Natural killer cell (primary cell): ENCODE measurements around the gene TRIM39. TPM values are rescaled to one million over a fixed set of nuclear protein-coding genes. Genes with fewer than 3 reads are reported as not detected.

Experiments used
- ATAC-seq, 3 donors: fragments of 150-1000 bp in 2 of 3; fragments of 200-7000 bp in 1 of 3; cut with Tn5 transposase; 1 replicate in 1 of 3; 2 replicates in 2 of 3; pipeline ENCODE4 v1.10.0; 2021; ENCODE audit warnings: mild to moderate bottlenecking in 2 of 3, moderate library complexity in 2 of 3
- DNase-seq, 2 donors: peaks; one replicate each; pipeline versions ENCODE4 v3.0.0 to v3.0.0-alpha.2; 2013 to 2021; ENCODE audit warnings: mixed read lengths in 1 of 2
- H3K27ac ChIP-seq: one replicate; pipeline ENCODE4 v1.5.1; 2013; ENCODE audit warnings: mild to moderate bottlenecking, low read length
- H3K27me3 ChIP-seq: one replicate; pipeline ENCODE4 v1.6.1; 2013; ENCODE audit warnings: low read length; ENCODE audit not compliant: control insufficient read depth, insufficient read depth
- H3K36me3 ChIP-seq: one replicate; pipeline ENCODE4 v1.6.1; 2013; ENCODE audit warnings: low read length; ENCODE audit not compliant: control insufficient read depth, insufficient read depth
- H3K4me1 ChIP-seq: one replicate; pipeline ENCODE4 v1.6.1; 2013; ENCODE audit warnings: low read length; ENCODE audit not compliant: control insufficient read depth, insufficient read depth
- H3K4me3 ChIP-seq: one replicate; pipeline ENCODE4 v1.5.1; 2013; ENCODE audit warnings: low read length
- H3K9me3 ChIP-seq: one replicate; pipeline ENCODE4 v1.6.1; 2013; ENCODE audit warnings: low read length; ENCODE audit not compliant: control insufficient read depth, insufficient read depth
- H3K27ac Mint-ChIP-seq, 2 donors: one replicate each; pipeline ENCODE4 v1.8.0; 2022; ENCODE audit warnings: mild to moderate bottlenecking in 2 of 2, mixed read lengths in 2 of 2, moderate library complexity in 1 of 2
- H3K27me3 Mint-ChIP-seq, 2 donors: one replicate each; pipeline ENCODE4 v1.8.0; 2022; ENCODE audit warnings: low read depth in 2 of 2, mixed read lengths in 2 of 2
- H3K36me3 Mint-ChIP-seq: one replicate; pipeline ENCODE4 v1.8.0; 2022; ENCODE audit warnings: mixed read lengths
- H3K4me1 Mint-ChIP-seq, 2 donors: one replicate each; pipeline ENCODE4 v1.8.0; 2022; ENCODE audit warnings: mixed read lengths in 2 of 2
- H3K4me3 Mint-ChIP-seq: one replicate; pipeline ENCODE4 v1.8.0; 2022; ENCODE audit warnings: mild to moderate bottlenecking, moderate library complexity, mixed read lengths
- H3K9me3 Mint-ChIP-seq, 2 donors: one replicate each; pipeline ENCODE4 v1.8.0; 2022; ENCODE audit warnings: mixed read lengths in 2 of 2
- CTCF ChIP-seq: fragments of 200-600 bp; IDR thresholded peaks from one replicate; pipeline ENCODE4 v1.8.0; 2022; ENCODE audit warnings: antibody characterized with exemption
- WGBS: methylation state at CpG from one replicate; pipeline ENCODE4 v1.1.7; 2013; ENCODE audit warnings: missing lambda C conversion rate; ENCODE audit not compliant: insufficient coverage; 5-methylcytosine and 5-hydroxymethylcytosine counted together
- intact Hi-C: fragments of 100-400 bp; cut with micrococcal nuclease; formaldehyde crosslinking; loops from one replicate; pipeline ENCODE4 v1.14.2; 2022
- total RNA-seq, 4 donors: library from RNA; stranded (reverse); fragments of 120-200 nt in 1 of 4; gene quantifications; one replicate each; pipeline versions ENCODE4 v1.2.3 to v1.2.4, GENCODE V29; 2013 to 2022

Gene TRIM39
- total RNA-seq, 3 donors from 2014 or later (not counting 1 experiment from before 2014, with no cell fraction given): 32.1 to 40.1 (median 38.5) TPM

GRCh38 chr6:30380464-30380863 lies 53.7 kb downstream of the TRIM39 start:
- no peaks in the 10 kb centered on the region for H3K9me3 Mint-ChIP-seq

GRCh38 chr6:30386166-30386565 lies 59.4 kb downstream of the TRIM39 start:
- no peaks in the 10 kb centered on the region for H3K4me1 Mint-ChIP-seq

More at GRCh38 chr6:30380464-30380863, 53.7 kb downstream of the TRIM39 start:
- H3K4me3 ChIP-seq: no peak overlapping the region
- WGBS: 36% methylated on average over 3 of the region's 5 CpGs
- Mint-ChIP-seq H3K4me3 (no peak overlapping the region), H3K27ac (no peak overlapping the region), H3K36me3 (no peaks in the 10 kb centered on the region), H3K4me1 (no peaks in the 10 kb centered on the region), H3K27me3 (peaks cover 48 to 85% of the 10 kb centered on the region in 2 donors)
- DNase-seq: no peak
- no peak for TF ChIP-seq CTCF
- no peaks in the 10 kb centered on the region for H3K9me3 ChIP-seq
- no peaks in the 10 kb centered on the region for H3K36me3 ChIP-seq
- ATAC-seq: no peak
- no peak overlapping the region for H3K27ac ChIP-seq
- intact Hi-C loops: no loop called here
- H3K4me1 ChIP-seq: no peaks in the 10 kb centered on the region
- H3K27me3 ChIP-seq: peaks cover 27% of the 10 kb centered on the region

GRCh38 chr6:30391240-30391639 lies 64.5 kb downstream of the TRIM39 start:
- Histone ChIP-seq H3K27ac (no peak overlapping the region), H3K27me3 (peaks cover 14% of the 10 kb centered on the region), H3K4me1 (no peaks in the 10 kb centered on the region), H3K36me3 (no peaks in the 10 kb centered on the region), H3K9me3 (no peaks in the 10 kb centered on the region), H3K4me3 (no peak overlapping the region)
- TF ChIP-seq CTCF: no peak
- ATAC-seq (no peak), DNase-seq (no peak)
- Mint-ChIP-seq H3K9me3 (no peaks in the 10 kb centered on the region), H3K27me3 (peaks cover 45 to 81% of the 10 kb centered on the region in 2 donors), H3K4me1 (no peaks in the 10 kb centered on the region), H3K36me3 (no peaks in the 10 kb centered on the region), H3K27ac (no peak overlapping the region), H3K4me3 (no peak overlapping the region)
- intact Hi-C loops: no loop called here
- 42% methylated on average over 3 of the region's 3 CpGs for WGBS

More at GRCh38 chr6:30386166-30386565, 59.4 kb downstream of the TRIM39 start:
- no peak for TF ChIP-seq CTCF
- H3K9me3 Mint-ChIP-seq: no peaks in the 10 kb centered on the region
- no peak overlapping the region for H3K4me3 Mint-ChIP-seq
- Histone ChIP-seq H3K4me1 (no peaks in the 10 kb centered on the region), H3K9me3 (no peaks in the 10 kb centered on the region), H3K4me3 (no peak overlapping the region), H3K36me3 (no peaks in the 10 kb centered on the region), H3K27ac (no peak overlapping the region), H3K27me3 (peaks cover 24% of the 10 kb centered on the region)
- no peak overlapping the region for H3K27ac Mint-ChIP-seq
- ATAC-seq (no peak), DNase-seq (no peak)
- peaks cover 60 to 87% of the 10 kb centered on the region in 2 donors for H3K27me3 Mint-ChIP-seq
- intact Hi-C loops: no loop called here
- no peaks in the 10 kb centered on the region for H3K36me3 Mint-ChIP-seq
- WGBS: 25% methylated on average over 3 of the region's 3 CpGs

Other genes starting within 250 kb of the TRIM39 start
- gene TRIM31, start 213.8 kb upstream of the TRIM39 start, total RNA-seq: not detected
- gene TRIM40, start 190.8 kb upstream of the TRIM39 start, total RNA-seq: under 1 TPM in 2 of 3 donors, not detected in 1; 0.26 to 0.30 TPM
- gene TRIM10, start 165.7 kb upstream of the TRIM39 start, total RNA-seq: not detected
- not detected for gene TRIM15, start 163.4 kb upstream of the TRIM39 start, total RNA-seq
- 10 to 100 TPM; 69.3 to 73.7 (median 71.6) TPM for gene TRIM26, start 113.5 kb upstream of the TRIM39 start, total RNA-seq
- gene RPP21, start 18.2 kb downstream of the TRIM39 start, total RNA-seq: 10 to 100 TPM; 24.6 to 33.3 (median 31.4) TPM
- 1,000 to 10,000 TPM; 1,807 to 2,048 (median 1,904) TPM for gene HLA-E, start 162.6 kb downstream of the TRIM39 start, total RNA-seq
- gene GNL1, start 229.6 kb downstream of the TRIM39 start, total RNA-seq: 100 to 1,000 TPM; 137 to 208 (median 187) TPM
- 10 to 100 TPM in 2 of 3 donors, 1 to 10 TPM in 1; 9.5 to 14.8 (median 13.9) TPM for gene PRR3, start 230.4 kb downstream of the TRIM39 start, total RNA-seq
- gene ABCF1, start 244.5 kb downstream of the TRIM39 start, total RNA-seq: 100 to 1,000 TPM in 2 of 3 donors, 10 to 100 TPM in 1; 91.4 to 138 (median 138) TPM